ENCODE data around the gene AKAP6.

AKAP6 gene

GRCh38 chr14:32417956-32418552 lies 89.0 kb downstream of the AKAP6 start:
- peaks cover 7% of the 10 kb centered on the region; the same call in 1 of the 2 replicates for H3K9me3 ChIP-seq (ENCODE audit: control insufficient read depth, insufficient read depth, low read length)
- H3K9ac ChIP-seq (ENCODE audit: low read depth, low read length), result no peak overlapping the region
- H3K36me3 ChIP-seq (ENCODE audit: insufficient read depth, low read length), result no peaks in the 10 kb centered on the region
- H3K4me1 ChIP-seq (ENCODE audit: insufficient read depth, low read length), result no peaks in the 10 kb centered on the region; the same call in 1 of the 2 replicates

GRCh38 chr14:32419429-32419828 lies 90.3 kb downstream of the AKAP6 start:
- Histone ChIP-seq H3K9me3 (ENCODE audit: control insufficient read depth, insufficient read depth, low read length) (peaks cover 7% of the 10 kb centered on the region; the same call in 1 of the 2 replicates), H3K4me1 (ENCODE audit: insufficient read depth, low read length) (no peaks in the 10 kb centered on the region; the same call in 1 of the 2 replicates), H3K9ac (ENCODE audit: low read depth, low read length) (no peak overlapping the region), H3K36me3 (ENCODE audit: insufficient read depth, low read length) (no peaks in the 10 kb centered on the region)

- Histone ChIP-seq H3K9me3 (ENCODE audit: control insufficient read depth, insufficient read depth, low read length) (peaks cover 7% of the 10 kb centered on the region; the same call in 1 of the 2 replicates), H3K4me1 (ENCODE audit: insufficient read depth, low read length) (peaks cover 3% of the 10 kb centered on the region; the same call in 1 of the 2 replicates), H3K36me3 (ENCODE audit: insufficient read depth, low read length) (no peaks in the 10 kb centered on the region), H3K9ac (ENCODE audit: low read depth, low read length) (no peak overlapping the region)
These were observed 92.7 kb downstream of the AKAP6 start for GRCh38 chr14:32421781-32422180.

GRCh38 chr14:32422440-32422839 lies 93.3 kb downstream of the AKAP6 start:
- Histone ChIP-seq H3K9ac (ENCODE audit: low read depth, low read length) (no peak overlapping the region), H3K9me3 (ENCODE audit: control insufficient read depth, insufficient read depth, low read length) (peaks cover 7% of the 10 kb centered on the region; the same call in 1 of the 2 replicates), H3K4me1 (ENCODE audit: insufficient read depth, low read length) (peaks cover 9% of the 10 kb centered on the region; the same call in 1 of the 2 replicates), H3K36me3 (ENCODE audit: insufficient read depth, low read length) (no peaks in the 10 kb centered on the region)

GRCh38 chr14:32426028-32426427 lies 96.9 kb downstream of the AKAP6 start:
- Histone ChIP-seq H3K9me3 (ENCODE audit: control insufficient read depth, insufficient read depth, low read length) (peaks cover 7% of the 10 kb centered on the region; the same call in 1 of the 2 replicates), H3K36me3 (ENCODE audit: insufficient read depth, low read length) (no peaks in the 10 kb centered on the region), H3K9ac (ENCODE audit: low read depth, low read length) (no peak overlapping the region), H3K4me1 (ENCODE audit: insufficient read depth, low read length) (peaks cover 9% of the 10 kb centered on the region)

GRCh38 chr14:32426586-32427388 lies 97.7 kb downstream of the AKAP6 start:
- H3K9ac ChIP-seq (ENCODE audit: low read depth, low read length), result no peak overlapping the region

GRCh38 chr14:32427726-32428528 lies 98.8 kb downstream of the AKAP6 start:
- Histone ChIP-seq H3K9me3 (ENCODE audit: control insufficient read depth, insufficient read depth, low read length) (no peaks in the 10 kb centered on the region; the same call in 1 of the 2 replicates), H3K9ac (ENCODE audit: low read depth, low read length) (no peak overlapping the region), H3K36me3 (ENCODE audit: insufficient read depth, low read length) (no peaks in the 10 kb centered on the region), H3K4me1 (ENCODE audit: insufficient read depth, low read length) (peaks cover 9% of the 10 kb centered on the region)

More at GRCh38 chr14:32426586-32427388, 97.7 kb downstream of the AKAP6 start:
- no peaks in the 10 kb centered on the region for H3K36me3 ChIP-seq (ENCODE audit: insufficient read depth, low read length)
- H3K9me3 ChIP-seq (ENCODE audit: control insufficient read depth, insufficient read depth, low read length), result peaks cover 2% of the 10 kb centered on the region; the same call in 1 of the 2 replicates
- peaks cover 9% of the 10 kb centered on the region for H3K4me1 ChIP-seq (ENCODE audit: insufficient read depth, low read length)

GRCh38 chr14:32428875-32429274 lies 99.8 kb downstream of the AKAP6 start:
- no peak overlapping the region for H3K9ac ChIP-seq (ENCODE audit: low read depth, low read length)
- no peaks in the 10 kb centered on the region for H3K9me3 ChIP-seq (ENCODE audit: control insufficient read depth, insufficient read depth, low read length)
- peaks cover 9% of the 10 kb centered on the region for H3K4me1 ChIP-seq (ENCODE audit: insufficient read depth, low read length)
- no peaks in the 10 kb centered on the region for H3K36me3 ChIP-seq (ENCODE audit: insufficient read depth, low read length)

GRCh38 chr14:32430326-32430725 lies 101.2 kb downstream of the AKAP6 start:
- no peak overlapping the region for H3K9ac ChIP-seq (ENCODE audit: low read depth, low read length)
- no peaks in the 10 kb centered on the region for H3K36me3 ChIP-seq (ENCODE audit: insufficient read depth, low read length)
- peaks cover 9% of the 10 kb centered on the region for H3K4me1 ChIP-seq (ENCODE audit: insufficient read depth, low read length)
- no peaks in the 10 kb centered on the region for H3K9me3 ChIP-seq (ENCODE audit: control insufficient read depth, insufficient read depth, low read length)

GRCh38 chr14:32432813-32433538 lies 103.9 kb downstream of the AKAP6 start:
- Histone ChIP-seq H3K36me3 (ENCODE audit: insufficient read depth, low read length) (no peaks in the 10 kb centered on the region), H3K9me3 (ENCODE audit: control insufficient read depth, insufficient read depth, low read length) (no peaks in the 10 kb centered on the region), H3K4me1 (ENCODE audit: insufficient read depth, low read length) (no peaks in the 10 kb centered on the region; the same call in none of the 2 replicates), H3K9ac (ENCODE audit: low read depth, low read length) (no peak overlapping the region)

GRCh38 chr14:32434180-32434579 lies 105.1 kb downstream of the AKAP6 start:
- H3K9ac ChIP-seq (ENCODE audit: low read depth, low read length), result no peak overlapping the region
- H3K9me3 ChIP-seq (ENCODE audit: control insufficient read depth, insufficient read depth, low read length), result no peaks in the 10 kb centered on the region
- H3K36me3 ChIP-seq (ENCODE audit: insufficient read depth, low read length), result no peaks in the 10 kb centered on the region
- no peaks in the 10 kb centered on the region; the same call in none of the 2 replicates for H3K4me1 ChIP-seq (ENCODE audit: insufficient read depth, low read length)

GRCh38 chr14:32434880-32435279 lies 105.8 kb downstream of the AKAP6 start:
- Histone ChIP-seq H3K4me1 (ENCODE audit: insufficient read depth, low read length) (no peaks in the 10 kb centered on the region; the same call in none of the 2 replicates), H3K9ac (ENCODE audit: low read depth, low read length) (no peak overlapping the region), H3K36me3 (ENCODE audit: insufficient read depth, low read length) (no peaks in the 10 kb centered on the region), H3K9me3 (ENCODE audit: control insufficient read depth, insufficient read depth, low read length) (no peaks in the 10 kb centered on the region)

- H3K9ac ChIP-seq (ENCODE audit: low read depth, low read length), result no peak overlapping the region
- H3K4me1 ChIP-seq (ENCODE audit: insufficient read depth, low read length), result no peaks in the 10 kb centered on the region; the same call in none of the 2 replicates
- no peaks in the 10 kb centered on the region for H3K9me3 ChIP-seq (ENCODE audit: control insufficient read depth, insufficient read depth, low read length)
- H3K36me3 ChIP-seq (ENCODE audit: insufficient read depth, low read length), result no peaks in the 10 kb centered on the region
These were observed 106.3 kb downstream of the AKAP6 start for GRCh38 chr14:32435411-32435810.

Data from ES-I3 (cell line).